Endothelial cell of umbilical vein (primary cell): ENCODE measurements around the gene KCNIP1. TPM values are rescaled to one million over a fixed set of nuclear protein-coding genes. Genes with fewer than 3 reads are reported as not detected.

Experiments
- BruUV-seq: library from RNA; stranded (reverse); fragments of 400-500 nt; replicated peaks from 2 replicates; lab custom pipeline; 2021; lab: Mats Ljungman, UMichigan
- CTCF ChIA-PET: fragments of 300-600, 350-600 bp; sonication (Branson Sonifier 250); formaldehyde crosslinking; loops from one replicate; lab custom pipeline; 2021; ENCODE audit warnings: antibody characterized with exemption, inconsistent platforms; lab: Charles Lee
- POLR2A ChIA-PET: fragments of 300-600, 350-600 bp; sonication (Branson Sonifier 250); formaldehyde crosslinking; loops from one replicate; lab custom pipeline; 2021; ENCODE audit warnings: antibody characterized with exemption, inconsistent platforms; lab: Charles Lee
- DNase-seq: peaks from one replicate; pipeline ENCODE4 v3.0.0-alpha.2; 2011; ENCODE audit warnings: low read depth, low spot score
- FAIRE-seq: peaks from 2 replicates; lab custom pipeline; 2011; peaks lifted over from hg19 to GRCh38; lab: Jason Lieb, UNC
- H2AFZ ChIP-seq: 2 replicates; pipeline ENCODE4 v1.6.0; 2012; ENCODE audit warnings: low read depth, low read length, control low read depth, inconsistent platforms
- H3K27ac ChIP-seq: 2 replicates; pipeline ENCODE4 v1.5.1; 2011; ENCODE audit warnings: low read depth, mild to moderate bottlenecking, control low read depth, low read length, moderate library complexity; ENCODE audit not compliant: insufficient read depth
- H3K27me3 ChIP-seq, 2 experiments: 2 replicates each; pipeline versions ENCODE4 v1.6.0 to v1.6.1; 2011; ENCODE audit warnings: low read length in 2 of 2, mixed read lengths in 1 of 2; ENCODE audit not compliant: control insufficient read depth in 2 of 2, insufficient read depth in 2 of 2
- H3K36me3 ChIP-seq, 2 experiments: 2 replicates in 1 of 2; 3 replicates in 1 of 2; pipeline ENCODE4 v1.5.1; 2011; ENCODE audit warnings: low read length in 2 of 2, mild to moderate bottlenecking in 1 of 2, moderate library complexity in 1 of 2; ENCODE audit not compliant: control insufficient read depth in 2 of 2, insufficient read depth in 2 of 2; ENCODE audit errors: extremely low read depth in 1 of 2
- H3K4me1 ChIP-seq: 3 replicates; pipeline ENCODE4 v1.5.1; 2011; ENCODE audit warnings: mild to moderate bottlenecking, low read length; ENCODE audit not compliant: control insufficient read depth, insufficient read depth; ENCODE audit errors: extremely low read depth
- H3K4me2 ChIP-seq: 2 replicates; pipeline ENCODE4 v1.6.1; 2011; ENCODE audit warnings: low read length, control low read depth, mixed read lengths; ENCODE audit not compliant: insufficient read depth
- H3K4me3 ChIP-seq, 3 experiments: fragments of 200-600 bp in 1 of 3; sonication (generic), shearing (Covaris generic) in 1 of 3; replicated peaks in 1 of 3; 2 replicates each; pipeline ENCODE4 v1.5.1; 2011 to 2016; ENCODE audit warnings: control low read depth in 3 of 3, low read length in 3 of 3, mild to moderate bottlenecking in 2 of 3, inconsistent platforms in 1 of 3, low read depth in 1 of 3, moderate library complexity in 1 of 3; ENCODE audit not compliant: insufficient read depth in 1 of 3
- H3K79me2 ChIP-seq: 2 replicates; pipeline ENCODE4 v1.6.0; 2012; ENCODE audit warnings: low read length, inconsistent platforms; ENCODE audit not compliant: control insufficient read depth, insufficient read depth
- H3K9ac ChIP-seq: replicated peaks from 2 replicates; pipeline ENCODE3; 2011; ENCODE audit warnings: low read length, control low read depth; ENCODE audit not compliant: insufficient read depth; ENCODE audit errors: extremely low read depth
- H3K9me1 ChIP-seq: replicated peaks from 3 replicates; pipeline ENCODE4 v1.6.0; 2011; ENCODE audit warnings: mild to moderate bottlenecking, low read length; ENCODE audit not compliant: control insufficient read depth, insufficient read depth; ENCODE audit errors: extremely low read depth
- H3K9me3 ChIP-seq: replicated peaks from 2 replicates; pipeline ENCODE4 v1.5.1; 2012; ENCODE audit warnings: low read length, inconsistent platforms; ENCODE audit not compliant: control insufficient read depth, insufficient read depth
- H4K20me1 ChIP-seq: replicated peaks from 2 replicates; pipeline ENCODE3; 2011; ENCODE audit warnings: mild to moderate bottlenecking, low read length; ENCODE audit not compliant: control insufficient read depth, insufficient read depth; ENCODE audit errors: extremely low read depth
- EZH2 ChIP-seq: IDR thresholded peaks from 2 replicates; pipeline ENCODE4 v1.6.1; 2012; ENCODE audit warnings: borderline replicate concordance, low read depth, mild to moderate bottlenecking, moderate library complexity, low read length, inconsistent platforms; ENCODE audit not compliant: severe bottlenecking
- FOS ChIP-seq: IDR thresholded peaks from 2 replicates; pipeline ENCODE4 v1.6.1; 2011; ENCODE audit warnings: mild to moderate bottlenecking, low read length, moderate library complexity, borderline replicate concordance; ENCODE audit not compliant: insufficient read depth
- GATA2 ChIP-seq: IDR thresholded peaks from 2 replicates; pipeline ENCODE4 v1.7.0; 2011; ENCODE audit warnings: low read depth, mild to moderate bottlenecking, moderate library complexity, mixed read lengths, low read length; ENCODE audit not compliant: insufficient read length, insufficient read depth
- JUN ChIP-seq: IDR thresholded peaks from 2 replicates; pipeline ENCODE4 v1.6.1; 2011; ENCODE audit warnings: borderline replicate concordance, low read depth; ENCODE audit not compliant: insufficient read length, insufficient read depth
- MYC ChIP-seq: IDR thresholded peaks from one replicate; pipeline ENCODE4 v1.6.1; 2011; ENCODE audit warnings: mild to moderate bottlenecking, low read depth, low read length
- POLR2A ChIP-seq: IDR thresholded peaks from 2 replicates; pipeline ENCODE4 v1.6.1; 2012; ENCODE audit warnings: low read depth, mild to moderate bottlenecking, control low read depth, low read length
- POLR2AphosphoS5 ChIP-seq: IDR thresholded peaks from 2 replicates; pipeline ENCODE4 v1.6.1; 2012; ENCODE audit warnings: low read depth, mild to moderate bottlenecking, control low read depth, low read length, moderate library complexity; ENCODE audit not compliant: insufficient read depth
- dilution Hi-C: fragments of 300-500 bp; cut with MboI; formaldehyde crosslinking; loops from one replicate; pipeline ENCODE4 v1.15.0; 2019; ENCODE audit warnings: low sequenced_read_pairs; ENCODE audit not compliant: extremely low pct_ligation_motif_present
- intact Hi-C: fragments of 100-400 bp; cut with micrococcal nuclease; formaldehyde crosslinking; loops from one replicate; pipeline ENCODE4 v1.10.0; 2022
- polyA plus RNA-seq, 4 experiments: library from polyadenylated mRNA; depleted of rRNA in 3 of 4; stranded (reverse) in 3 of 4; unstranded in 1 of 4; fragments of >200 nt; gene quantifications; 2 replicates each; pipeline versions ENCODE4 v1.2.1 to v1.2.3, GENCODE V29; 2011 to 2012; ENCODE audit warnings: missing spikeins in 1 of 4
- total RNA-seq: library from RNA; stranded (reverse); gene quantifications from 2 replicates; pipeline ENCODE4 v1.2.3, GENCODE V29; 2021
- TF ChIP-seq, protein P1 (sequence below), 2 donors: IDR thresholded peaks; 1 replicate in 1 of 2; 2 replicates in 1 of 2; pipeline ENCODE4 v1.5.1; 2011; ENCODE audit warnings: low read length in 2 of 2, mild to moderate bottlenecking in 2 of 2, moderate library complexity in 2 of 2, control low read depth in 1 of 2, inconsistent platforms in 1 of 2, low read depth in 1 of 2; ENCODE audit not compliant: insufficient read depth in 1 of 2; ENCODE audit errors: extremely low read depth in 1 of 2
- TF ChIP-seq, protein P2 (sequence below): IDR thresholded peaks from 2 replicates; pipeline ENCODE4 v1.6.1; 2011; ENCODE audit not compliant: insufficient read depth, insufficient read length

Gene KCNIP1
- total and polyA plus RNA-seq, 2 donors (not counting 3 experiments of a cell fraction or from before 2014, with no cell fraction given) = 0.15 TPM; not detected in 1

- CTCF ChIA-PET = interaction anchor here (1.0 kb wide), 1 partner anchor 20 kb away, joined by 5 read pairs; no protein-coding TSS in a partner anchor
- intact Hi-C loops (no loop called here), dilution Hi-C loops (no loop called here)
- Histone ChIP-seq H4K20me1 (no peaks in the 10 kb centered on the region), H3K9me1 (no peaks in the 10 kb centered on the region), H3K79me2 (no peaks in the 10 kb centered on the region), H3K9me3 (no peaks in the 10 kb centered on the region), H2AFZ (no peak overlapping the region), H3K36me3 (no peaks in the 10 kb centered on the region), H3K27ac (no peak overlapping the region), H3K9ac (no peak overlapping the region), H3K4me3 (no peak overlapping the region), H3K27me3 (peaks cover 2 to 3% of the 10 kb centered on the region in 2 experiments), H3K4me1 (no peaks in the 10 kb centered on the region), H3K4me2 (no peak overlapping the region)
- no peak for FAIRE-seq
- no peak for TF ChIP-seq POLR2A
- TF ChIP-seq POLR2AphosphoS5 = no peak
- TF ChIP-seq EZH2 = no peak
- no peak for TF ChIP-seq FOS
- TF ChIP-seq MYC = no peak
- TF ChIP-seq JUN = no peak
- DNase-seq = no peak
- POLR2A ChIA-PET = no interaction called here
- no TSS peak for BruUV-seq
Measured at GRCh38 chr5:170771496-170771895, 267.7 kb downstream of the KCNIP1 start.

GRCh38 chr5:170773024-170773985 is 269.5 kb downstream of the KCNIP1 start:
- FAIRE-seq (no peak), DNase-seq (no peak)
- Histone ChIP-seq H3K4me3 (no peak overlapping the region), H4K20me1 (no peaks in the 10 kb centered on the region), H2AFZ (no peak overlapping the region), H3K4me1 (no peaks in the 10 kb centered on the region), H3K4me2 (no peak overlapping the region), H3K36me3 (no peaks in the 10 kb centered on the region), H3K27ac (no peak overlapping the region), H3K9ac (no peak overlapping the region), H3K9me1 (no peaks in the 10 kb centered on the region), H3K9me3 (no peaks in the 10 kb centered on the region), H3K27me3 (peaks cover 2 to 3% of the 10 kb centered on the region in 2 experiments), H3K79me2 (no peaks in the 10 kb centered on the region)
- intact Hi-C loops (no loop called here), dilution Hi-C loops (no loop called here)
- ChIA-PET POLR2A (no interaction called here), CTCF (no interaction called here)
- TF ChIP-seq EZH2 (no peak), FOS (no peak), GATA2 (no peak), JUN (no peak), MYC (no peak), POLR2AphosphoS5 (no peak), POLR2A (no peak)
- TF ChIP-seq, protein P1, sequence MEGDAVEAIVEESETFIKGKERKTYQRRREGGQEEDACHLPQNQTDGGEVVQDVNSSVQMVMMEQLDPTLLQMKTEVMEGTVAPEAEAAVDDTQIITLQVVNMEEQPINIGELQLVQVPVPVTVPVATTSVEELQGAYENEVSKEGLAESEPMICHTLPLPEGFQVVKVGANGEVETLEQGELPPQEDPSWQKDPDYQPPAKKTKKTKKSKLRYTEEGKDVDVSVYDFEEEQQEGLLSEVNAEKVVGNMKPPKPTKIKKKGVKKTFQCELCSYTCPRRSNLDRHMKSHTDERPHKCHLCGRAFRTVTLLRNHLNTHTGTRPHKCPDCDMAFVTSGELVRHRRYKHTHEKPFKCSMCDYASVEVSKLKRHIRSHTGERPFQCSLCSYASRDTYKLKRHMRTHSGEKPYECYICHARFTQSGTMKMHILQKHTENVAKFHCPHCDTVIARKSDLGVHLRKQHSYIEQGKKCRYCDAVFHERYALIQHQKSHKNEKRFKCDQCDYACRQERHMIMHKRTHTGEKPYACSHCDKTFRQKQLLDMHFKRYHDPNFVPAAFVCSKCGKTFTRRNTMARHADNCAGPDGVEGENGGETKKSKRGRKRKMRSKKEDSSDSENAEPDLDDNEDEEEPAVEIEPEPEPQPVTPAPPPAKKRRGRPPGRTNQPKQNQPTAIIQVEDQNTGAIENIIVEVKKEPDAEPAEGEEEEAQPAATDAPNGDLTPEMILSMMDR (IDR thresholded peaks at IDR 0.05; ENCODE audit: extremely low read depth in 1 of 2, insufficient read depth in 1 of 2, low read depth in 1 of 2, low read length in 2 of 2) = no peak
- TF ChIP-seq, protein P2, sequence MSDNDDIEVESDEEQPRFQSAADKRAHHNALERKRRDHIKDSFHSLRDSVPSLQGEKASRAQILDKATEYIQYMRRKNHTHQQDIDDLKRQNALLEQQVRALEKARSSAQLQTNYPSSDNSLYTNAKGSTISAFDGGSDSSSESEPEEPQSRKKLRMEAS = no peak
- BruUV-seq = no TSS peak
